HT-29 (cell line): ENCODE results near the gene PPP1R13B. TPM values are rescaled to one million over a fixed set of nuclear protein-coding genes. Genes with fewer than 3 reads are reported as not detected.
"Not testable (repeated sequence)": the region's sequence is repeated elsewhere in the genome, so short reads cannot be mapped to it uniquely, and the experiment has no call there.

Source experiments
- DNase-seq: peaks from one replicate; pipeline ENCODE4 v3.0.0-alpha.2; 2015; ENCODE audit warnings: low spot score
- total RNA-seq: library from RNA; depleted of rRNA; stranded (reverse); fragments of >200 nt; shearing (Covaris generic); gene quantifications from 2 replicates; pipeline ENCODE4 v1.2.3, GENCODE V29; 2014

The PPP1R13B gene
- total RNA-seq, 1 experiment from 2014 or later = 9.1 TPM

GRCh38 chr14:103699901-103700752 lies 147.2 kb downstream of the PPP1R13B start:
- no peak for DNase-seq

GRCh38 chr14:103699261-103699661 lies 148.1 kb downstream of the PPP1R13B start:
- no peak for DNase-seq

- peak; percentile 79 for DNase-seq
Measured at GRCh38 chr14:103698380-103699260, 148.8 kb downstream of the PPP1R13B start.

- no peak for DNase-seq
Measured at GRCh38 chr14:103697603-103698379, 149.6 kb downstream of the PPP1R13B start.

GRCh38 chr14:103697206-103697602 lies 150.2 kb downstream of the PPP1R13B start:
- DNase-seq = no peak

- no peak for DNase-seq
Measured at GRCh38 chr14:103696466-103697071, 150.8 kb downstream of the PPP1R13B start.

GRCh38 chr14:103696070-103696402 lies 151.3 kb downstream of the PPP1R13B start:
- no peak for DNase-seq

GRCh38 chr14:103695296-103696069 lies 151.9 kb downstream of the PPP1R13B start:
- no peak for DNase-seq

- no peak for DNase-seq
Measured at GRCh38 chr14:103694572-103695026, 152.8 kb downstream of the PPP1R13B start.

- DNase-seq = no peak
Measured at GRCh38 chr14:103693515-103693914, 153.9 kb downstream of the PPP1R13B start.

GRCh38 chr14:103692871-103693270 lies 154.5 kb downstream of the PPP1R13B start:
- no peak for DNase-seq

- no peak for DNase-seq
Measured at GRCh38 chr14:103692159-103692558, 155.2 kb downstream of the PPP1R13B start.

GRCh38 chr14:103691655-103692054 lies 155.7 kb downstream of the PPP1R13B start:
- not testable (repeated sequence) for DNase-seq

GRCh38 chr14:103690332-103690731 lies 157.0 kb downstream of the PPP1R13B start:
- DNase-seq = no peak

- no peak for DNase-seq
Measured at GRCh38 chr14:103688906-103689902, 158.2 kb downstream of the PPP1R13B start.

- no peak for DNase-seq
Measured at GRCh38 chr14:103688441-103688840, 158.9 kb downstream of the PPP1R13B start.

- no peak for DNase-seq
Measured at GRCh38 chr14:103687712-103688111, 159.7 kb downstream of the PPP1R13B start.

GRCh38 chr14:103686831-103687485 lies 160.4 kb downstream of the PPP1R13B start:
- no peak for DNase-seq
